ENCODE results near the gene PLCB1. TPM values are rescaled to one million over a fixed set of nuclear protein-coding genes. Genes with fewer than 3 reads are reported as not detected.

PLCB1 gene
- total and polyA plus RNA-seq, 7 donors: 1.5 to 10.7 (median 4.2) TPM

- ATAC-seq: no peak
- Histone ChIP-seq H3K9me3 (no peaks in the 10 kb centered on the region), H3K36me3 (ENCODE audit: insufficient read depth in 1 of 2, low read depth in 1 of 2) (peaks cover 0 to 2% of the 10 kb centered on the region in 2 donors), H3K27ac (no peak overlapping the region), H3K4me1 (no peaks in the 10 kb centered on the region), H3K27me3 (ENCODE audit: insufficient read depth in 3 of 3, low read length in 2 of 3) (no peaks in the 10 kb centered on the region), H3K4me3 (no peak overlapping the region)
- DNase-seq: no peak
- intact Hi-C loops (cut with DNase I): no loop called here
- 79 to 85% (median 79%) methylated on average over 3 of the region's 3 CpGs for WGBS, 3 donors
- no peak for TF ChIP-seq CTCF (IDR thresholded peaks at IDR 0.05)
Observed at GRCh38 chr20:8579035-8579434, 447.0 kb downstream of the PLCB1 start.

DNA sequence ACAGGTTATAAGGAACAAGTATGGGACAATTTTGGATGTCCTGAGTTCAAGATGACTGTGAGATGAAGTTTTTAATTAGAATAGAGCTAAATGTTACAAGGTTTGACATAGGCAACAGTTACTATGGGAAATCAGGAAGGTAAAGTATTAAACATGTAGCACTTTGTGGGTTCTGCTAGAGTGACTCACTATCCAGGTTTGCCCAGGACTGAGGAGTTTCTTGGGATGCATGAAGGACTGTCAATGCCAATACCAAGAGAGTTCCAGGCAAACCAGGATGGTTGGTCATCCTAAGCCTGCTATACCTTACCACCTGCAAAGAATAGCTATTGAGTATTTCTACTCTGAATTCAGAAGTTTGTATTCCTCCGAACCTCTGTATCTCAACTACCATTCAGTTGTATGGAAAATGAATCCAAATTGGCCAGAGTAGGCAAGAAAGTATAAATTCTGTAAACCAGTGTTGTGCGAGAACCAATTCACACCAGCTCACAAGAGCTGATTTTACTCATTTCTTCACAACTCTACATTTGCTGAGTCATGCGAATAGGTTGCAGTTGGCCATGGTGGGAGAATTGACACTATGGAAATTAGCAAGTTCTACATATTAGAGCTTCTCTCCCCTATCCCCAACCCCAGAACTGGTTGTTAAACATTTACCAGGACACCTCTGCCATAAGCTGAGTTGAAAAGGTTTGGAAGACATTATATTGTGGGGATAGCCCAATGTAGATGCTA, 449.5 kb downstream of the PLCB1 start:
- ATAC-seq: no peak
- 90 to 98% (median 96%) methylated on average over 3 of the region's 3 CpGs for WGBS, 3 donors
- intact Hi-C loops (cut with DNase I): no loop called here

DNA sequence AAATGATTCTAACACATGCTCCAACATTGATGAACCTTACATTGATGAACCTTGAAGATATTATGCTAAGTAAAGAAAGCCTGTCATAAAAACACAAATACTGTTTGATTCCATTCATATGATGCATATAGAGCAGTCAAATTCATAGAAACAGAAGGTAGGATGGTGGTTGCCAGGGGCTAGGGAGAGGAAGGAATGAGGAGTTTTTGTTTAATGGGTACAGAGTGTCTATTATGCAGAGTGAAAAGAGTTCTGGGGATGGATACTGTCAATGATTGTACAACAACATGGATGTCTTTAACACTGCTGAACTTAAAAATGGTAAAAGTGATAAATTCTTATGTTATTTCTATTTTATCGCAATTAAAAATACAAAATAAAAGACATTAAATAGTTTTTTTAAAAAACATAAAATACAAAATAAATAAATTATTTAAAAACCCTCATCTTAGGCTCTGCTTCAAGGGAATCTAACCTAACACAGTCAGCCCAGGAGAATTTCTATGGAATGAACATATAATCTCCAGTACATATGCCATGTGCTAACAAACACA, 451.0 kb downstream of the PLCB1 start:
- 88 to 100% (median 94%) methylated on average over 1 of the region's 1 CpG for WGBS, 3 donors
- intact Hi-C loops (cut with DNase I): no loop called here
- TF ChIP-seq CTCF (IDR thresholded peaks at IDR 0.05): no peak

More for the DNA sequence above, 449.5 kb downstream of the PLCB1 start:
- DNase-seq: no peak
- Histone ChIP-seq H3K27me3 (ENCODE audit: insufficient read depth in 3 of 3, low read length in 2 of 3) (no peaks in the 10 kb centered on the region), H3K36me3 (ENCODE audit: insufficient read depth in 1 of 2, low read depth in 1 of 2) (peaks cover 0 to 2% of the 10 kb centered on the region in 2 donors), H3K4me3 (no peak overlapping the region), H3K4me1 (no peaks in the 10 kb centered on the region), H3K9me3 (no peaks in the 10 kb centered on the region), H3K27ac (no peak overlapping the region)
- no peak for TF ChIP-seq CTCF (IDR thresholded peaks at IDR 0.05)

DNA sequence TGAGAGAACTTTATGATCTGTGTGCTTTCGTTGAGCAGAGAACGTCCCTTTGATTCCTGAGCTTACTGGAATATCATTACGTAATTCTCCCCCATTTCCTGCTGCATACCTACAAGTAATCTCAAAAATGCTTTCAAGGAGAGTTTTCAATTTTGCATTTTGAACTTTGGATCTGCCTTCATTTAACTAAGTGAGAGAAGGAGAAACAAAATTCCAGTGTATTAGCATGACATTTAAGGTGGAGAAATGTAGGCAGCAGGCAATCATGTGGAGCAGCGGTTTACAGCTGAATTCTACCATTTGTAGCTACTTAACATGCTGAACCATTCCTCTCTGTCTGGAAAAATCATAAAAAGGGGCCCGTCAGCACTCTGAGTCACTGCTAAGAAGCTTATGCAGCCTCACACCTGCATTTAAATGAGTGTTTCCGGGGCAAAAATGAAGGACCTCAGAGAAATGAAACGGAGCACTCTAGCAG, 451.5 kb downstream of the PLCB1 start:
- Histone ChIP-seq H3K27me3 (ENCODE audit: insufficient read depth in 3 of 3, low read length in 2 of 3) (no peaks in the 10 kb centered on the region), H3K9me3 (no peaks in the 10 kb centered on the region), H3K36me3 (ENCODE audit: insufficient read depth in 1 of 2, low read depth in 1 of 2) (peaks cover 0 to 2% of the 10 kb centered on the region in 2 donors), H3K4me3 (no peak overlapping the region), H3K27ac (no peak overlapping the region), H3K4me1 (no peaks in the 10 kb centered on the region)
- WGBS, 3 donors: 57 to 66% (median 64%) methylated on average over 7 of the region's 7 CpGs
- ATAC-seq (no peak), DNase-seq (no peak)
- no peak for TF ChIP-seq CTCF (IDR thresholded peaks at IDR 0.05)
- intact Hi-C loops (cut with DNase I): no loop called here

More for the DNA sequence above, 451.0 kb downstream of the PLCB1 start:
- Histone ChIP-seq H3K27ac (no peak overlapping the region), H3K4me3 (no peak overlapping the region), H3K27me3 (ENCODE audit: insufficient read depth in 3 of 3, low read length in 2 of 3) (no peaks in the 10 kb centered on the region), H3K36me3 (ENCODE audit: insufficient read depth in 1 of 2, low read depth in 1 of 2) (peaks cover 0 to 2% of the 10 kb centered on the region in 2 donors), H3K4me1 (no peaks in the 10 kb centered on the region), H3K9me3 (no peaks in the 10 kb centered on the region)
- DNase-seq: no peak
- no peak for ATAC-seq
